HG03103 (cell line): ENCODE measurements around the gene UCHL5.

Experiments used
- ATAC-seq: cut with Tn5 transposase; IDR thresholded peaks from one replicate; pipeline ENCODE4 v1.9.1; 2021; ENCODE audit warnings: low read depth; ENCODE audit not compliant: unreplicated experiment

UCHL5 gene

GRCh38 chr1:192973202-192973601 lies 86.0 kb downstream of the UCHL5 start:
- no peak for ATAC-seq

GRCh38 chr1:192969091-192969490 lies 90.1 kb downstream of the UCHL5 start:
- ATAC-seq = no peak

- ATAC-seq = no peak
Observed at GRCh38 chr1:192968323-192968722, 90.8 kb downstream of the UCHL5 start.

GRCh38 chr1:192967901-192968300 lies 91.3 kb downstream of the UCHL5 start:
- ATAC-seq = no peak

- ATAC-seq = no peak
Observed at GRCh38 chr1:192967211-192967877, 91.8 kb downstream of the UCHL5 start.

GRCh38 chr1:192966073-192966472 lies 93.1 kb downstream of the UCHL5 start:
- ATAC-seq = no peak

- no peak for ATAC-seq
Observed at GRCh38 chr1:192962901-192963300, 96.3 kb downstream of the UCHL5 start.
